NCI-H2196 (cell line): ENCODE data around the gene RNF38.
A peak's percentile ranks its signal among the peaks of the same experiment; 100 is the strongest.
"Not testable (repeated sequence)": the region's sequence is repeated elsewhere in the genome, so short reads cannot be mapped to it uniquely, and the experiment has no call there.

ENCODE experiments used
- DNase-seq: peaks from one replicate; lab custom pipeline; 2025; ENCODE audit not compliant: unreplicated experiment; lab: John Stamatoyannopoulos, UW

The RNF38 gene

DNA sequence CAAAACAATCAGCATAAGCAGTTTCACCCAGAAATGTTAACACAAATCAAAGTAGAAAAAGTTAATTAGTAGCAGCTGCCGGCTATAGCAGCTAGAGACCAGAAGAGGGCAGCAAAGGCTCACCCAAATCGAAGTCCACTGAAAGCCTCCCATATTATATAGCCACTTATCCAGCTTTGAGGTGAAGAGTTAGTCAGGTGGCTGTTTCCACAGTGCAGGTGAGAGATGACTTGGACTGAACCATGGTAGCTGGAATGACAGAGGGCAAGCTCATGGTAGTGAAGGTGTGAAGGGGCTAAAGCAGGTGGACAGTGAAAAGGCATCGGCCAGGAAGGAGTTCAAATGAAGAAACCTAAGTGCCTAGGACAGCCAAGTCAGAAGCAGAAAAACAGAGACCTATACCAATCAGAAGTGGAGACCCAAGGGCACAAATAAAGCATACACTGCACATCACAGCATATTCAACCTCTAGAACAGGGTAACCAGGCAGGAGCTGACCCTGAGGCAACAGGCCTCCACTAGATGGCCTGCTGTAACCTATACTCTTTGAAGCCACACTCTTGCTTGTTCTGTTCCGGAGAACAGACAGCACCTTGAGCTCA, 7.2 kb upstream of the RNF38 start:
- DNase-seq, result peak; percentile 83

DNA sequence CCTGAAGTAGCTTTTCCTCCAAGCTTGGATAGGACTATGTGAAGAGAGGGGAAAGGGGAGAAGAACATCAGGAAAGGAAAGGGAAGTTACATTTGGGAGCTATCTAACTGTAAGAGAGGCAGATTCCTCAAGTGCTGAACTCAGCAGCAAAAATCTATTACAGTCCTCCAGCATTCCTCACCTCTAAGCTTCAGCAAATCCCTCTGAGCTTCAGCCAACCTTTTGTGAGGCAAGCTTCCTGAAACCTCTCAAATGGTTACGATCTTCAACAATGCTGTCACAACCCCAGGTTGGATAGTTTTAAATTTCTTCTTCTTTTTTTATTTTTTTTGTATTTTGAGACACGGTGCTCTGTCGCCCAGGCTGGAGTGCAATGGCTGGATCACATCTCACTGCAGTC, 2.5 kb upstream of the RNF38 start:
- no peak for DNase-seq

DNA sequence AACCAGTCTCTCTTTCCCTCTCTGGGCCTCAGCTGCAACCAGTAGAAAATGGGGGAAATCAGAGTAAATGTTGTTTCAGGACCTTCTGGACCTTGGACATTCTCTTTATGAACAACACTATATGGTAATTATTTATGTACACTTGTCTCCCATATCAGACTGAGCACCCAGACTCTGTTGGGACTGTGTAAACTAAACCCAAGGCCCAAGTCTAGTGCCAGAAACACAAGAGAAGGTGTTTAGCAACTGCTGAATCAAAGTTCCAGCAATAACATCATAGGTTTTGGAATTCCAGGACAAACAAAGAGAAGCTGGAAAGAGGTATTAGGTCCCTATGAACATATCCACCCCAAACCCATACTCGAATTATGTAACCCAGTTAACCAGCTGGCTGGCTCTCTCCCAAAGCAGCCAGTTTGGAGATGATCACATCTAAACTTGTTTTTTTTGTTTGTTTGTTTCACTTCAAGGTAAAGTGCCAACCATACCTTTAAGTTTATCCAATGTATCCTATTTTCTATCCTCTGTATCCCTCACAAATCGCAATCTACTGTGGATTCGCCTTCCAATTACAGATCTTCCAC, 1.9 kb upstream of the RNF38 start:
- DNase-seq, result no peak

- peak; percentile 82 for DNase-seq
Measured at GRCh38 chr9:36401164-36401740, 1.2 kb upstream of the RNF38 start.

- DNase-seq, result peak; percentile 90
Measured at GRCh38 chr9:36400332-36401163, 479 bp upstream of the RNF38 start.

DNA sequence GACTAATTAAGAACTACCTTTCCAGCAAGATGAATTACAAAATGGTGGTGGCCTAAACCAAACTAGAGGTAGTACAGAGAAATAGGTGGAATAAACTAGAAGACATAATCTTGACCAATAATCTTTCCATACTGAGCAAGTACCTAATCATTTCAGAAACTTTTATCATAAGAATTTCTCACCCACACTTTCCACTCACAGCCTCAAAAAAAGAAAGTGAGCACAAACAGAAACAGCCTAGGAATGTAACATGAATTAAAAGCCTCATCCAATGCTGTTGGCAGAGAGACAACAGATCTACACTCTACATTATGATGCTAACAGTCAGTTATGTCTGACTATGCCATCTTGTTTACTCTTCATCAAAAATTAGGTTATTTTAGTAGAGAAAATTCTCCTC, 1.3 kb downstream of the RNF38 start:
- DNase-seq, result no peak

GRCh38 chr9:36396985-36397384, 3.1 kb downstream of the RNF38 start:
- no peak for DNase-seq

DNA sequence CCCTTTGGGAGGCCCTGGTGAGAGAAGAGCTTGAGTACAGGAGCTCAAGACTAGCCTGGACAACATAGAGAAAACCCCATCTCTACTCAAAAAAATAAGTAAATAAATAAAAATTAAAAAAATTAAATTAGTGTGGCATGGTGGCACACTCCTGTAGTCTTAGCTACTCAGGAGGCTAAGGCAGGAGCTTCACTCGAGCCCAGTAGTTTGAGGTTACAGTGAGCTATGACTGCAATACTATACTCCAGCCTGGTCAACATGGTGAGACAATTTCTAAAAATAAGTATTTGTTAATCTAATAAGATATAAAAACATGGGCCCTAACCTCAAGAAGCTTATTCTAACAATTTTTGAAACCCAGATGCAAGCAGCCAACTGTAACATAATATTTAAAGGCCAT, 7.6 kb downstream of the RNF38 start:
- no peak for DNase-seq

GRCh38 chr9:36389590-36389989, 10.5 kb downstream of the RNF38 start:
- DNase-seq, result no peak

DNA sequence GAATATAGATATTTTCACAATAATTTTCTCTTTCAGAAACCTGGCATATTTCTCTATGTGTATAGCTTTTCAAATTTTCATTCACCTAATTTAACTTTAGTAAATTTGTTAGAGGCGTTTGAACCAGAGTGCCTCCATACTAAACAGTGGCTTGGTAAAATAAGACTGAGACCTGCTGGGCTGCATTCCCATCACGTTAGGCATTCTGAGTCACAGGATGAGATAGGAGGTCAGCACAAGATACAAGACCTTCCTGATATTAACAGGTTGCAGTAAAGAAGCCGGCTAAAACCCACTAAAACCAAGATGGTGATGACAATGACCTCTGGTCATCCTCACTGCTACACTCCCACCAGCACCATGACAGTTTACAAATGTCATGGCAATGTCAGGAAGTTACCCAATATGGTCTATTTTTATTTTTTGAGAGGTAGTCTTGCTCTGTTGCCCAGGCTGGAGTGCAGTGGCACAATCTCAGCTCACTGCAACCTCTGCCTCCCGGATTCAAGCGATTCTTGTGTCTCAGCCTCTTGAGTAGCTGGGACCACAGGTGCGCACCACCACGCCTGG, 13.6 kb downstream of the RNF38 start:
- DNase-seq, result not testable (repeated sequence)

- no peak for DNase-seq
Measured at GRCh38 chr9:36382484-36382883, 17.6 kb downstream of the RNF38 start.

DNA sequence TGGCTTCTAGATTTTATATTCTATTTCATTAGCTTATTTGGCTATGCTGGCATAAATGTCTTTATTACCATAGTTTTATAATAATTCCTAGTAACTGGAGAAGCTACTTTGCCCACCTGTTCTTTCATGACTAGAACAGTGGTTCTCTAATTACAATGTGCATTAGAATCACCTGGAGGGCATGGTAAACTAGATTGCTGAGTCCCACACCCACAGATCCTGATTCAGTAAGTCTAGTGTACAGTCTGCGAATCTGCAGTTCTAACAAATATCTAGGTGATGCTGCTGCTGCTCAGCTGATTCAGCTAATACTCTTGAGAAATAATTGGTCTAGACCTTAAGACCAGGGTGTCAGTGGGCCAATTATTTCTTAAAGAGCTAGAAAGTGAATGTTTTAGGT, 35.5 kb downstream of the RNF38 start:
- DNase-seq, result no peak

DNA sequence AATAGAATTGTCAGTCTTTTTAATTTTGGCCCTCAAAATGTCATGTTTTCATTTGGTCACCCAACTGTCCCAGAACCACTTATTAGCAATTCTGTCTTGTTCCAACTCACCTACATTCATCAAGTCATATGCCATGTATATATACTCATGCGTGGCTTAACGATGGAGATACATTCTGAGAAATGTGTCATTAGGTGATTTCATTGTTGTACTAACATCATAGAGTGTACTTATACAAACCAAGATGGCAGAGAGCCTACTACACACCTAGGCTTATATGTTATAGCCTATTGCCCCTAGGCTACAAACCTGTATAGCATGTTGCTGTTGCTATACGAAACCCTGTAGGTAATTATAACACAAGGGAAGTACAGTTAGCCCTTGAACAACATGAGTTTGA, 36.6 kb downstream of the RNF38 start:
- no peak for DNase-seq

- no peak for DNase-seq
Measured at GRCh38 chr9:36358486-36358885, 41.6 kb downstream of the RNF38 start.

DNA sequence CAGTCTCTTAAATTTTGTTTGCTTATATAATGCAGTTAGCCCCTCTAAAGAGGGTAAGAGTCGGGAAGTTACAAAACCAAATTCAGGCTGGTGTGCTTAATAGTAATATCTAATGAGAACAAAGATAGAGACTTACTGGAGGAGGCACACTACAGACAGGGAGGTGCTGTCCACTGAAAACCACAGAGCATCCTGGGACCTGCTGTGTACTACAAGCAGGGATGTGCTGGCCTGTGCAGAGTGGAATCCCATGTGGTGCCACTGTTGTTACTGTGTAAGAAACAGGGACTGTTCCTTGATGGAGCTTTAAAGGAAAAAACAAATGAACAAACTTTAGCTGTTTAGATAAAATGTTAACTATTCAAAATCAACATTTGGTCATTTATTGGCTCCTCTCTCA, 42.4 kb downstream of the RNF38 start:
- no peak for DNase-seq

GRCh38 chr9:36346569-36346968, 53.5 kb downstream of the RNF38 start:
- DNase-seq, result no peak

GRCh38 chr9:36345103-36345846, 54.8 kb downstream of the RNF38 start:
- no peak for DNase-seq

- DNase-seq, result no peak
Measured at GRCh38 chr9:36341936-36342577, 58.0 kb downstream of the RNF38 start.

DNA sequence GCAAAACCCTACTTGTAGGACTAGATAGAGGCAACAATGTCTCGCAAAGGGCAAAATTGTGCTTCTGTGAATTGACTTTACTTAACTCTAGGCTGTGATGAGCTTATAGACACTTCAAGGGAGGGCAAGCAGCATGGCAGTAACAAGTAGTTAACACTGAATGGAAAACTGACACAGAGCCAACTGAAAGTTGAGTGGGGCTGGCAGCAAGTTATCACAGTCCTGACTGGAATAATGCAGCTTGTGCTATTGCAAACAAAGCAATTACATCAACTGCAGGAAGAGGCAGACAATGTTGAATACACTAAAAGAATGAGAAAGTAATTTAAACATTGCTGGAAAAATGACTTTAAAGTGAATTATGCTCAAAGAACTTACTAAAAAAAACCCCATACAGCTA, 62.2 kb downstream of the RNF38 start:
- DNase-seq, result peak; percentile 41

GRCh38 chr9:36337002-36337401, 63.1 kb downstream of the RNF38 start:
- DNase-seq, result no peak
